ENCODE results near the gene SGMS1.
A peak's percentile ranks its signal among the peaks of the same experiment; 100 is the strongest.

Gene SGMS1

DNA sequence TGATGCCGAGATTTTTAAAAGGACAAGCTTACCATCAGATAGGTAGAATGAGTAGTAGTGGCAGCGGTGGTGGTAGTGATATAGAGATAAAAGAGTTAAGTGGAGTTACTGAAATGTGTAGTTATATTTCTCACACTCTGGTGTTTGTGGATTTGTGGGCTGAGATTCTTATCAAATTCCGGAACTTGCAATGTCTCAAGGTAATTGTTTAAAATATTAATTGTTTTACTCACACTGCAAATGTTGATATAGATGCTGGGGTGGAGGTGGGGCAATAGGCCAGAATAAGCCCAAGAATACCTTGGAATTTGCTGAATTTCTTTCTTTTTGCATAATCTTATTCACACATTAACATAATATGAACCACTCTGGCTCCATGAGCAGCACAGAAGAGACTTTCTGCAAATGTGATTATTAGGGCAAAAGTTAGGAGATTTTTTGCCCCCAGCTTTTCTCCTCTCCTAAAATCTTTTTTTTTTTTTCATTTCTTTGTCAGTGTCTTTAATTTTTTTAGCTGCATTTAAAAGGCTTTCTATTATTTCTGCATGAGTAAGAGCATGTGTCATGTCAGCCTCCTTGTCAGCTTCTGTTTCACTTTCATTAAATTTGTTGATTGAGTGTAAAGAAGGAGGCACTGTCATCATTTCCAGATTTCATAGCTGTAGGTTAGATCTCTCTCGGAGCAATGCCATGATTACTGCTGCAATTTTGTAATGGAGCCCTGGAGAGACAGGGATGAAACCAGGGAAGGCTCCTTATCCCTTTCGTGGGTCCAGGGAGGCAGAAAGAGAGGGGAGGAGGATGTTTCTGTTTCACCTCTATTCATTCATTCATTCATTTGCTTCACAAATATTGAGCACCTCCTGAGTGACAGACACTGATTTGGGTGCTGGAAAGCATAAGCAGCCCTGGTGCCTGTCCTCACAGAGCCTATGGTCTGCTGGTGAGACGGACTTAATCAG, 13.1 kb upstream of the SGMS1 start:
- DNase-seq (ENCODE audit: low read depth in 2 of 2): no peak

- DNase-seq (ENCODE audit: low read depth in 2 of 2): no peak
Observed at GRCh38 chr10:50635286-50635685, 11.5 kb upstream of the SGMS1 start.

DNA sequence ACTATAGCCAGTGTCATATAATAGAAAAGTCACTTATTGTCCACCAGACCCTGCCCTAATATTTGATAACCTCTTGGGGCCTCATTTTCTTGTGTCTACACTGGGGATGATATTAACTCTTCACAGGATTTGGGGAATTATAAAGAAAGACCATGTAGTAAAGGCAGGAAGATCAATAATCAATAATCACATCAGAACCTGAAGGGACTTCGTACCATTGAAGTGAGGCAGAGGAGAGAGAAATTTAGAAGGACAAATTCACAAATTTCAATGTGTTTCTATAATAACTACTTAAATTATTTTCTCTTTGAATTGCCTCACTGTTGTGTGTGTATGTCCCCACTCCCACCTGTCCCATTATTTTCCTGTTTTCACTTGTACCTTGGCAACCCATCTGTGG, 10.7 kb upstream of the SGMS1 start:
- DNase-seq (ENCODE audit: low read depth in 2 of 2): no peak

DNA sequence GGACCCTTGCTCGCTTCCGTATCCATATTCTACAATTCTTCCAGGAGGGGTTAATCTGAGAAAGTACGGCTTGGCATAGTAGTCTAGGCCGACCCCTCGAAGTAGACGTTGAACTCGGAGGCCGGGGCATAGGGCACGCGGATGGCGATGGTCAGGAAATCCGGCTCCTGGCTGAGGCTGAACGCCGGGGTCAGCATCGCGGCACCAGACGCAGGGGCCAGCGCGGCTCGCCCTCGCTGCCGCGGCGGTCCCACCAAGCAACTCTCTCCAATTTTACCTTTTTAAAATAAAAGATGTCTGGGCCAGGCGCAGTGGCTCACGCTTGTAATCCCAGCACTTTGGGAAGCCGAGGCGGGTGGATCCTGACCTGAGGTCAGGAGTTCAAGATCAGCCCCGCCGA, 7.3 kb upstream of the SGMS1 start:
- no peak for DNase-seq (ENCODE audit: low read depth in 2 of 2)

DNA sequence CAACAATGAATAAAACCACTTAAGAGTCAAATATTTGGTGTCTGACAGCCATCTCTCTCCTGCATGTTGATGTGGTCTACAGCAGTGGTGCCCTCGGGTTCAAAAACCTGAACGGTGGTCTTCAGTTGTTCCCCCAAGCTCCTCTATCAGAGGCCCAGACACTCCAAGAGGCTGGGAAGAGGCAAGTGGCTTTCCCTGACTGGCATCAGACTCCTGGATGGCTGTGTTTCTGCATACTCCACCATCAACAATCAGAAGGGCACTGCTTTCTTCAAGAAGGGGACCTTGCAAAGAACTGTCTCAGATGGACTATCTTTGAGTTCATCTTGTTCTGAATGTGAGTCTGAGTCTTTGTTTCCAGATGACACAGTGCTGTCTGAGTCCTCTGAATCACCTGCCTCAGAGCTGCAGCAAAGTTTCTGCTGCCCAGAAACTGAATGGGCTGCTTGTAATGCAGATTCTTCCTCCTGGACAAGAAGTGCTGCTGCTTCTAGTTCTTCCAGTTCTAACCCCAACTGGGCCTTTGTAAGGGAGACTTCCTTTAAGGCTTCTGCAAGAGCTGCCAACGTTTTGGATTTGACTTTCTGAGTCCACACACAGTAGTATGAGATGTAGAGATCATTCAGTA, 5.9 kb upstream of the SGMS1 start:
- DNase-seq (ENCODE audit: low read depth in 2 of 2): no peak

DNA sequence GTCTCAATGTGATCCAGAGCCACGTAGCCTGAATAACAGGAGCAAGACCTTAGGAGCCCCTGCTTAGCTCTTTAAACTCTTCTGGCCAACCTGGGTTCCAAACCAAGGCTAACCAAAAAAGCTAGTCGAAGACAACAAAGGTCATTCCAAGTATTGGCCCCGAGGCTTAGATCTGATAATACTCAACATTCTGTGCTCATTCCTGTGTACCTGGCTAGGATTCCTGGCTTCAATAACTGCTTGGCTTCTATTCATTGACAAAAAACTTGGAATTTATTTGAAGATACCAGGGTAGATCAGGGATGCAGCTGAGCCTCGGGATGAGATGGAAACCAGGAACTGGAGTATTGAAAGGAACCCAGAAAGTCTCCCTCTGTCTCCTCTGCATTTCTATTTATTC, 4.1 kb upstream of the SGMS1 start:
- DNase-seq (ENCODE audit: low read depth in 2 of 2): no peak

- DNase-seq (ENCODE audit: low read depth in 2 of 2): no peak
Observed at GRCh38 chr10:50627443-50627842, 3.7 kb upstream of the SGMS1 start.

DNA sequence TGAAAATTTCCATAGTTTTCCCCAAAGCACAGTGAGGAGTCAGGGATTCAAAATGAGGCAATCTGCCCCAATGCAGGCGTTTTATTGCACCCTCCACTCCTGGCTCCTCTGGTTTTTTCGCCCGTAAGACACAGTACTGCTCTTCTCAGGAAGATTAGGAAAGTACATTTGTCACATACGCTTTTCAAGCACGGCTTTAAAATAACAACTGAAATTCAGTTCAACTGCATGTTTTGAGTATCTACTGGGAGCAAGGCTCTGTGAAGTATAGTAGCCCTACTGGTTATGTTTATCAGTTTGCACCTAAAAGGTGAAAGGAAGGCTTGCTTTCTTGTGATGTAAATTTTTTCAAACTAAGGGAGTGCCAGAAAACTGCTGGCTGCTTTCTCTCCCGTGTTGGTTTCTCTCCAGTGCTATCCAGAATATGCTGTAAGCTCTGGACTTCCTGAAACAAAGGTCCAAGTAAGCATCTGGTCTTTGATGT, 1.9 kb upstream of the SGMS1 start:
- no peak for DNase-seq (ENCODE audit: low read depth in 2 of 2)

- DNase-seq (ENCODE audit: low read depth in 2 of 2): peak in 1 of 2 donors; percentile 45
Observed at GRCh38 chr10:50624866-50625501, 1.2 kb upstream of the SGMS1 start.

DNA sequence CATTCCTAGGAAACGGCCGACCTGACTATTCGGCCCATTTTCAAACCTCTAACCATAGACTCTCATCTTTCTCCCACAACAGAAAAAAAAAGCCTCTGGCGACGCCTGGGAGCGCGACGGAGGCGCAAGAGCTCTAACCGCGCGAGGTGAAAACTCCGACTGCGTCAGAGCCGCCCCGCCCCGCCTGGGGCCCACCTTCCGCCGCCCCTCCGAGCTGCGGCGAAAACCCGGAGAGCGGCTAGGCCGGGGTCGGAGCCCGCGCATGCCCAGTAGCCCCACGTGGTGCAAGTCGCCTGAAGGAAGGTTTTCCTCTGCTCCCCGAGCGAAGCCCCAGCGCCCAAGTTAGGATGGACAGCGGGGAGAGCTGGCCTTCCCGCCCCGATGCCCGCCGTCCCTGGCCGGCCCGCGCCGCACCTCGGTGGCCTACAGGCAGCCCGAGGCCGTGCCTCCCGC, 683 bp upstream of the SGMS1 start:
- DNase-seq (ENCODE audit: low read depth in 2 of 2): peak; percentile 89 to 94

DNA sequence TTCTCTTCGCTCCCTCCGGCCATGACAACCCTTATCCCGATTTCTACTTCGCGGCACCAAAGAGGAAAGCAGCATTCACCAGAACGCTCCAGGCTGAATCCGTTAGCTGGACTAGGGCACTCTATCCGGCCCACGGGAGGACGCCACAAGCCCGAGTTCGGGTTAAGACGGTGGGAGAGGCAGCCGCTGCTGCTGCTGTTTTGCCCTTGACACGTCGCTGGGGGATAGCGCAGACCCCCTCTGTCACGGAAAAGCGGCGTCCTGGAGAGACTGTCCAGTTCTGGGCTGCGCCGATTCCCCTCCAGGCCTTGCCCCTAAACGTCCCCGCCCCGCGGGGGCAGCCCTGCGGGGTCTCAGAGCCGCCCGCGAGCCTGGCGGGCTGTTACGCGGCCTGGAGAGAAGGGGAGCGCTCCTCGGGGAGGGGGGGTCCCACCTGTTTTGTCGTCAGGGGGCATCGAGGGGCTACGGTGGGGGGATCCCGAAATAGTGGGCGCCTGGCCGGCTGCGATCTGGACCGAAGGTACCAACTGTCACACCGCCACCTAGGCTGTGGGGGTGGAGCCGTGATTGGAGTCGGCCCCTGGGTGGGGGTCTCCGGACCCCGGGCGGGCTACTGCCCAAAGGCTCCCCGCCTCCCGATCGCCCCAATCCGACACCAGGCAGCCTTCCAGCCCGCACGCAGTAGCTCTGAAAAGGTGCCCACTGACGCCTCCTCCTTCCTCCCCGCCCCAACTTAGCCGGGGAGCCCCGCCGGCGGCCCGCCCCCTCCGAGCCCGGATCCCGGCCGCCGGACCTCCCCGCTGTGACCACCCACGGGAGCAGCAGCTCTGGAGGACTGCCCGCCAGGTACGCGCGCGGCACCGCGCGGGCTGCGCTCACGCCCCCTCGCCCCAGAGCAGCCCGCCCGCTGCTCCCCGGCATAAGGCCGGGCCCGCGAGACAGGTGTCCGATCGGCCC, 772 bp downstream of the SGMS1 start:
- DNase-seq (ENCODE audit: low read depth in 2 of 2): no peak

DNA sequence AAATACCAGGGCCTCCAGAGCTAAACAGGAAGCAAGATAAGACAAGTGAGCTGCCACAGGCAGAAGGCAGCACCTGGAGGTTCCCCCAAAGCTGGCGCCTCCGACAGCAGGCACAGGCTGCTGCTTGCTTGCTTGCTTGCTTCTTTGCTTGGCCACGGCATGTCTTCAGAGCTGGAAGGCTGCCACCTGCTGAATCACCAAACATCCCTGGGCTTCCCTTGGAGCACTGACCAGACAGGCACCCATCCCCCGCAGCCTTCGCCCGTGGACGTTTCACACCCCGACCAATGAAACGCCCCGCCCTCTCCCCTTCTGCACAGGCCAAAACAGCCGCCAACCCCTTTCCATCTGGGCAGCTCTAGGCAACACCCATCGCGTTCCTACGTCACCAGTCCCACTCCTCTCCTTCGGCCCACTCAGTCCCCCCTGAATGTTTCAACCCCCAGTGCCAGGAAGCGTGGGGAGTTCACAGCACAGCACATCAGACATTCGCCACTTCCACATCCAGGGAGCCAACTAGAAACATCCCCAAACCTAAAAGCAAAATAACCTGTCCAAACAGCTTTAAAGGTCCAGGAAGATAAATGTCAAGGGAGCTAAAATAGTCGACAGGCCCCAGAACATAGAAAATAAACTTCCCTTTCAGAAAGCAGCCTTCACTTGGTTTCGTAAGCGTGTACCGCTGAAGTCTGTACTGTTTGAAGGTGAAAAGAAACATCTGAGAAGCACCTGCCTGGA, 1.6 kb downstream of the SGMS1 start:
- no peak for DNase-seq (ENCODE audit: low read depth in 2 of 2)

GRCh38 chr10:50620899-50621298, 2.9 kb downstream of the SGMS1 start:
- DNase-seq (ENCODE audit: low read depth in 2 of 2): no peak

DNA sequence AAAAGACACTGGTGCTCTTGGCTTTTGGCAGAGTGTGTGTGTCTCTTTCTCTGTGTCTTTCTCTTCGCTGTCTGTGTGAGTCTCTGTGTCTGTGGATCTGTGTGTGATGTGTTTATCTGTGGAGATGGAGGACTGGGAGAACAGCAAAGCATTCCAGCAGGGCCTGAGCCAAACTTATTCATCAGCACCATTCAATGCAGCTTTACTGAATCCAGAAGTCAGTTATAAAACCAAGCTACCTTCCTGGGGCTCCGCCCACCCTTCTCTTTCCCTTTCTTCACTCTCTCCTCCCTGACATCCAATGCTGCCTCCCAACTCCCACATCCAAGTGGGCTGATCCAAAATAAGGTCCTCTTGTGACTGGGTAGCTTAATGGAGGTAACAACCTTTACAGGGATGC, 3.9 kb downstream of the SGMS1 start:
- DNase-seq (ENCODE audit: low read depth in 2 of 2): no peak

DNA sequence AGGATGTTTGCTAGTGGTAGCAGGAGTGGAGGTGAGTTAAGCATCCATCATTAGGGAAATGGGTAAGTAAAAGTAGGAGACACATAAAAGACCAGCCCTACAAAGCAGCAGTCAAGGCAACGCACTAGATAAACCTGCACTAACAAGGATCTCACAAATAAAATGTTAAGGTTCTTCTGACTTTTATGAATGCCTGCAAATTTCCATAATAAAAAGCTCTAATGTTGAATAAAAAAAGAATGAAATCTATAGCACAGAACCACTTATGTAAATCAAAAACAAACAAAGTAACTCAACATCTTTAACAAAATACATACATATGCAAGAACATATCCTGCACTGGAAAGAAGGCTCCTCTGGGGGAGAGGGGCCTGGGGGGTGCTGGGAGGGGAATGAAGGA, 4.6 kb downstream of the SGMS1 start:
- DNase-seq (ENCODE audit: low read depth in 2 of 2): no peak

DNA sequence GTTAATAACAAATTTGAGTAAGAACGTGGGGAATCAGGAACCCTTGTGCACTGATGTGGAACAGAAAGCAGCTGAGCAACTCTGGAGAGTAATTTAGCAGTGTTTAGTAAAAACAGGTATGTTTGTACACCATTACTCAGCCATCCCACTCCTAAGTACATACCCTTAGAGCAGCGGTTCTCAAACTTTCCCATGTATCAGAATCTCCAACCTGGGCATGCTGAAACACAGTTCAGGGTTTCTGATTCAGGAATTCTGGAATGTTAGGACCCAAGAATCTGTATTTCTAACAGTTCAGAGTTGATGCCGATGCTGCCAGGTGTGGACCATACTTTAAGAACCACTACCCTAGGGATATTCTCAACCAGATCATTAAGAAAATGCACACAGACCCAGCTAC, 5.1 kb downstream of the SGMS1 start:
- DNase-seq (ENCODE audit: low read depth in 2 of 2): no peak

GRCh38 chr10:50615658-50616057, 8.1 kb downstream of the SGMS1 start:
- DNase-seq (ENCODE audit: low read depth in 2 of 2): no peak

- no peak for DNase-seq (ENCODE audit: low read depth in 2 of 2)
Observed at GRCh38 chr10:50614444-50615137, 9.2 kb downstream of the SGMS1 start.

- DNase-seq (ENCODE audit: low read depth in 2 of 2): no peak
Observed at GRCh38 chr10:50613726-50614443, 9.9 kb downstream of the SGMS1 start.

Measured in stimulated activated CD4-positive, alpha-beta T cell treated with anti-CD3 and anti-CD28 coated beads, Interleukin-15, amount 100 ng/mL, for 48 hours (primary cell).